GM18907 (cell line): ENCODE measurements around the gene LCN1.
"Not testable (repeated sequence)": the region's sequence is repeated elsewhere in the genome, so short reads cannot be mapped to it uniquely, and the experiment has no call there.

Experiments used
- ATAC-seq: cut with Tn5 transposase; IDR thresholded peaks from one replicate; pipeline ENCODE4 v1.9.1; 2021; ENCODE audit warnings: mild to moderate bottlenecking, moderate library complexity; ENCODE audit not compliant: unreplicated experiment

Gene LCN1

DNA sequence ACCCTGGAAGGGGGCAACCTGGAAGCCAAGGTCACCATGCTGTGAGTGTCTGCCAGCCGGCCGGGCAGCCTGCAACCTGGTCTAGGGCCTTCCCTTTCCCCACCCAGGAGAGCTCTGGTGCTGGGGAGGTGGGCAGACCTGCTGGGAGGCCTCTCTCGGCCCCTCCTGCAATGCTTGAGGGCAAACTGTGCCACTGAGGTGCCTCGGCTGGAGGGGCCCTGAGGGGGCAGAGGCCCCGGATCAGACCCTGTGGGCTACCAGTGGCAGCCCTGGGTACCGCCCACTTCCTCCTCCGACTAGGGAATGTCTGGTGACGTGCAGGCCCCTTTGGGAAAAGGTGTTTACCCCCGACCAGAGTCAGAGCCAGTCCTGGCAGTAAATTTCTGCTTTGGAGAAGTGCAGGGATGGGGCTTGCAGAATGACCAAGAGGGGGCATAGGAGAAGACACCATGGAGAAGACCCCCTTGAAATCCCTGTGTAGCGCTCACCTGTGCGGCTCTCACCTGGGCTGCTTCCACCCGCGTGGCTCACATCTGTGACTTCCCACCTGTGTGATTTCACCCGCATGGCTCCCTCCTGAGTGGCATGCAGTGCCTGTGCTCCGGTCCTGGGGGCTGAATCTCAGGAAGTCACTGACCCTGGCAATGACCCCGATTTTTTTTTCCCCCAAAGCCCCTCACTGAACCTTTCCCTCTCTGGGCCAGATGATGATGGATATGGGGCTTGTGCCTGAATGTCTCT, 1.1 kb downstream of the LCN1 start:
- no peak for ATAC-seq

DNA sequence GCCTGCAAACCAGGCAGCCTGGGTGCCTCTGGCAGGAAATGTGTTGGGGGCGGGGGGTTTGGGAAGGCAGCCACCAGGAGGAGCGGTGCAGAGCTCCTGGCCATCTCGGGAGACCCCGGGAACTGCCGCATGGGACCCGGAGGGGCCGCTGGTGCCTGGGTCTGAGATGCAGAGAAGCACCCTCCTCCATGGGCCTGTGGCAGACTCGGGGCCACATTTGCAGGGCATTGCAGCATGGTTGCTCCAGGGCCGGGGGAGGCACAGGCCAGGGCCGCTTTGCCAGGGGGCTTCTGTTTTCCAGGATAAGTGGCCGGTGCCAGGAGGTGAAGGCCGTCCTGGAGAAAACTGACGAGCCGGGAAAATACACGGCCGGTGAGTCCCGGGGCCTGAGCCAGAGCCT, 1.7 kb downstream of the LCN1 start:
- no peak for ATAC-seq

DNA sequence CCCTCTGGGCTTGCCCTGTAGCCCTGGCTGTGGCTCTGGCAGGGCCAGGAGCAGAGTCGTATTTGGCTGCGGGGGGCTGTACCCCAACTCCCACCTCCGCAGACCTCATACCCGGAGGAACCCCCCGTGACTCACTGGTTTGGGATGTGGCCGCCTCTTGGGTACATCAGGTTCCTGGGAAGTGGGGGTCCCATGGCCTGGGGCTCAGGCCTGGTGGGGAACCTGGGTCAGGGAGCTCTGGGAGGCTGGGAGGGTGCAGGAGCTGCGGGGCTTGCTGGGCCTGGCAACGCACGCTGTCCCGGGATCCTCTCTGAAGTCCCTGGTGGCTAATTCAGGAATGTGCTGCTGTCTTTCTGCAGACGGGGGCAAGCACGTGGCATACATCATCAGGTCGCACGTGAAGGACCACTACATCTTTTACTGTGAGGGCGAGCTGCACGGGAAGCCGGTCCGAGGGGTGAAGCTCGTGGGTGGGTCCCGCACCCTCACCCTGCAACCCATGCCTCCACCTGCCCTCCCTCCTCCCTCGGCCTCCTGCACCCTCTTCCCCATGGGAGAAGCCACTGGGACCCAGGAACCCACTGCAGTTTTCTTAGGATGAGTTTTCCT, 2.4 kb downstream of the LCN1 start:
- no peak for ATAC-seq

DNA sequence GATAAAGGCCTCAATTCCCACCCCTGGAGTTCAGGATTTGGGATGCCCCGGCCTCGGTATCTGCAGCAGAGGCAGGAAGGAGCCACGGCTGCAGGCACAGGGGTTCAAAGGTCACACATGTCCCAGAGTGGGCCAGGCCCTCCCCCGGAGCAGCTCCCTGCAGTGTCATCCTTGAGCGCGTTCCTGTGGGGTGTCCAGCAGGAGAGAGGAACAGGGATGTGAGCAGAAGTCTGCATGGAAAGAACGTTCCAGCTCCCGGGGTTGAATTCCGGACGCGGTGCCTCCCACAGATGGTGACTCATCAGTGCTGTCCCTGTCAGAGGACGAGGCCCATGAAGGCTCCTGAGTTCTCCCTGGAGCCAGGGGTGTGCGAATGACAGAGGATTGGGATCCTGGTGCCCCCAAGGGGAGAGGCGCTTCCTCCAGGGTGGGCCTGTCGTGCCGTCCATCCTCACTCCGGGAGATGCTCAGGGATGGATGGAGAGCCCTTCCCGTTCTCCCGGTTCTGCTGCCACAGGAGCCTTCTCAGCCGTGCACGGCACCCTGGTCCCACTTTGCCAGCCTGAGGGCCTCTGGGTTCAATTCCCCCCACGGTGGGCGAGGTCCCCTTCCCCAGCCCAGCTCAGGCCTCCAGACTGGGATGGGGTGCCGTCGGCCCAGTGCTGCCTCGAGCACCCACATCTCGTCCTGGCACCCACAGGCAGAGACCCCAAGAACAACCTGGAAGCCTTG, 3.1 kb downstream of the LCN1 start:
- no peak for ATAC-seq

DNA sequence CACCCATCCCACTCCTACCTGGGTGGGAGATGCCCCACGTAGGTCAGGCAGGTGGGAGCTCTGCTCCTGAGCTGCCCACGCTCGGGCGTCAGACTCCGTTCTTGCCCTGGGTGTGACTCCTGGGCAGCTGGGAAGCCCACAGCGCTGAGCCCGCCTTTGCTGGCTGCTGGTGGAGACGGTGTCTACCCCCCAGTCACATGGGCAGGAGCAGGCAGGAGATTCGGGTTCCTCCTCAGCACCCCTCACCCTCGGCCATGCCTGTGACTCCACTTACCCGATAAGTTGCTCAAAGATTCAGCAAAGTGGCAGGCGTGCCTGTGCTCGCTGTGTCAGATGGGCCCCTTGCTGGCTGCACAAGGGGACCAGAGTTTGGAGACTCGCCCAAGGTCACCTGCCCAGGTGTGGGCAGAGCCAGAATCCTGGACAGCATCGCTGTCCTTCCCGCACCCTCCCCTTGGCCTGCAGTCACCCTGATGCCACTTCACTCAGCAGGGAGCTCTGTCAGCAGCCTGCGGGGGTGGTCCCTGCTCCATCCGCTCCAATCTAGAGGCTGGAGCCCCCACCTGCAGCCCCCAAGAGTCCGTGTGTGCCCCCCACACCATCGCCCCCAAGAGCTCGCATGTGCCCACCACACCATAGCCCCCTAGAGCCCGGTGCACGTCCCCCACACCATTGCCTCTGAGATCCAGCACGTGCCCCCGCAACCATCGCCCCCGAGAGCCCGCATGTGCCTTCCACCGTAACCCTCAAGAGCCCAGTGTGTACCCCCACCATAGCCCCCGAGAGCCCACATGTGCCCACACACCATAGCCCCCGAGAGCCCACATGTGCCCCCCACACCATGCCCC, 4.2 kb downstream of the LCN1 start:
- ATAC-seq, result no peak

DNA sequence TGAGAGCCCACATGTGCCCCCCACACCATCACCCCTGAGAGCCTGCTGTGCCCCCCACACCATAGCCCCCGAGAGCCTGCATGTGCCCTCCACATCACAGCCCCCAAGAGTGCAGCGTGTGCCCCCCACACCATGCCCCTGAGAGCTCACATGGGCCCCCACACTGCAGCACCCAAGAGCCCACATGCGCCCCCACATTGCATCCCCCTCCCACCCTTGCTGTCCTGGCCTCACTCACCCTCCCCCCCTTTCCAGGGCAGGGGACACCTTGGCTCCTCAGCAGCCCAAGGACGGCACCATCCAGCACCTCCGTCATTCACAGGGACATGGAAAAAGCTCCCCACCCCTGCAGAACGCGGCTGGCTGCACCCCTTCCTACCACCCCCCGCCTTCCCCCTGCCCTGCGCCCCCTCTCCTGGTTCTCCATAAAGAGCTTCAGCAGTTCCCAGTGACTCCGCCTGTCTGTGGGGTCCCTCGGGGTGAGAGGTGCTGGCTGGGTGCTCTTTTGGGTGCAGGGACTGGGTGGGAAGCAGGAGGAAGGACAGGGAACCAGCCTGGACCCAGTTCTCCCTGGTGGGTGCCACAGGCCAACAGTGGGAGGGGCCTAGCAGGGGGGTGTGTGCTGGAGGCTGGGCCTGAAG, 5.0 kb downstream of the LCN1 start:
- ATAC-seq, result no peak

DNA sequence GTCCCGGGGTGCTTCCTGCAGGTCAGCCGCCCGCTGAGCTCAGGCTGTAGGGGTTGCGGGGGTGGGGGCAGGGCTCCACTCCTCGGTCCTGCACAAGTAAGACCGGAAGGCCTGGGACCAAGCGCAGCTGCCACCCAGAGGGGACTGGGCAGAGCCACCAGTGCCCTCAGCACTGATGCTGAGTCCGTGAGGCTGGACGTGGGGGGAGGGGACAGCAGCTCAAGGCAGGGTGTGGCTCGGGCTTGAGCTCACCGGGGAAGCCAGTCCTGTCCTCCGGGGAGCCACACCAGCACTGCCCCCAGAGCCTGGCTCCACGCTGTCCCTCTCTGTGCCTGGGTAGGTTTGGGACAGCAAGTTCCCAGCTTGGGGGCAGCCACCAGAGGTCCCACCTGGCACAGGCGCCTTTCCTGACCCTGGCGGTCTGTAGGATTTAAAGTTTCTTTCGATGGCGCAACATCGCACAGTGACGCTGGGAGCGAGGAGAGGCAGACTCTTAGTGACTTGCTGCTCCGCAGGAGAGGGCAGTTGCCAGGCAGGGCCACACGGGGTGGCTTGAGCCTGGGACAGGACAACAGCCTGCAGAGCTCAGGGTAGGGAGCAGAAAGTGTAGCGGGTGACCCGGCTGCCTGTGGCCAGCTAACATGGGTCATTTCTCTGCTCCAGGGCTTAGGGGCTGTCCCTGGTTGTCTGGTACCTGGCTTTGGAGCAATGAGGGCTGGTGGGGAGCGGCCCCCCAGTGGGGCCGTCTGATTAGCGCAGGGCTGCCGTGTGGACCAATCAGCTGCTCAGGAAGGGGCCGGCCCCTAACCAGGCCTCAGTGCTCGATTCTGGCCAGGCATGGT, 5.7 kb downstream of the LCN1 start:
- ATAC-seq, result no peak

DNA sequence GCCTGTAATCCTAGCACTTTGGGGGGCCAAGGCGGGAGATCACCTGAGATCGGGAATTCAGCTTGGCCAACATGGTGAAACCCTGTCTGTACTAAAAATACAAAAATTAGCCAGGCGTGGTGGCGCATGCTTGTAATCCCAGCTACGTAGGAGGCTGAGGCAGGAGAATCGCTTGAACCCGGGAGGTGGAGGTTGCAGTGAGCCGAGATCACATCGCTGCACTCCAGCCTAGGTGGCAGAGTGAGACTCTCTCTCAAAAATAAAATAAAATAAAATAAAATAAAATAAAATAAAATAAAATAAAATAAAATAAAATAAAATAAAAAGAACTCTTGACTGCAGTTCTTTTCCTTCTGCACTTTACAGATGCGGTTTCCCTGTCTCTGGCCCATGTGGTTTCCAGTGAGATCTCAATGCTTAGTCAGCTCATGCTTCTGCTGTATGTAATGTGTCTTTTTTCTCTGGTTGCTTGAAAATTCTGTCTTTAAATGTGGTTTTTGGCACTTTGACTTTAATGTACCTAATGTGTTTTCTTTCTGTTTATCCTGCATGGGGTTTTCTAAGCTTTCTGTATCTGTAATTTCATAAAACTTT, 7.7 kb downstream of the LCN1 start:
- ATAC-seq, result not testable (repeated sequence)

DNA sequence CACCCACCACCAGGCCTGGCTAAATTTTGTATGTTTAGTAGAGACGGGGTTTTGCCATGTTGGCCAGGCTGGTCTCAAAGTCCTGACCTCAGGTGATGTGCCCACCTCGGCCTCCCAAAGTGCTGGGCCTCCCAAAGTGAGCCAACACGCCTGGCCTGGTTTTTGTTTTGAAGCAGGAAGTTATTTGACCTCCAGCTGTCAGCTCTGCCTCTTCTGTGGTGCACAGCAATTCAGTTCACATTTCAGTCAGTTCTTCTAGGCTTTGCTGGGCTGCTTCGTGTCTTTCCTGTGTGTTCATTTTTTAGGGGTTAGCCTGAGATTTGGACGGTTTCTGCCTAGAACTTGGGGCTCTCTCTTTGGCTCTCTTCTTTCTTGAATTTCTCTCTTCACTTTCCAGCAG, 8.9 kb downstream of the LCN1 start:
- no peak for ATAC-seq

DNA sequence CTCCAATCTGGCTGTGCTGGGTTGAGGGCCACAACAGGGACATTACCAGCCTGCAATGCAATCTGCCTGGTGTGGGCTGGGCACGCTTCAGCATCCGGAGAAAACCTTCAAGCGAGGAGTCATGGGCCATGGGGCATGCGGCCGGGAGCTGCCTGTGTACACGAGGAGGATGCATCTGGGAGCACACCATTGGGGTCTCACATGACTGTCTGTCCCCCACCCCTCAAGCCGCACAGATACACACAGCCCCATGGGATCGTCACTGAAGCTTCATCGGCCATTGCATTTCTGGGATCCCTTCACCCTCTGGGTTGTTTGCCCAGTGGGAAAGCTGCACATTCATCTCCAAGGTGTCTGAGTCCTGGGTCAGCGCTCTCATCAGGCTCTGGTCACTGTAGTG, 9.9 kb downstream of the LCN1 start:
- no peak for ATAC-seq

DNA sequence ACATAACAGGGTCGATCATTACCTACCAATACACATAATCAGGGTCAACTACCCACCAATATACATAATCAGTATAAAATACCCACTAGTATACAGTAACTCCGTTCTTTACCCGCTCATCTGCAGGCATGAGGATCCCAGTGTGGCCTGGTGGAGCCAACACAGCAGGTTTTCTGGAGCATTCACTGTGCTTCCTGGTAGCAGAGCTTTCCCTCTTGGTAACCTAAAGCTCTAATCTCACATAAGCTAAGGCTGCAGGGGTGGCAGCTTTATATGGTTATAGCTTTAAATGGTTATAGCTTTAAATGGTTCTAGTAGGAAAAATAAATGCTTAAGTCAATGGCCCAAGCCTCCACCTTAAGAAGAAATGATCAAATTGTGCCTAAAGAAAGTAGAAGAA, 11.9 kb downstream of the LCN1 start:
- ATAC-seq, result no peak

DNA sequence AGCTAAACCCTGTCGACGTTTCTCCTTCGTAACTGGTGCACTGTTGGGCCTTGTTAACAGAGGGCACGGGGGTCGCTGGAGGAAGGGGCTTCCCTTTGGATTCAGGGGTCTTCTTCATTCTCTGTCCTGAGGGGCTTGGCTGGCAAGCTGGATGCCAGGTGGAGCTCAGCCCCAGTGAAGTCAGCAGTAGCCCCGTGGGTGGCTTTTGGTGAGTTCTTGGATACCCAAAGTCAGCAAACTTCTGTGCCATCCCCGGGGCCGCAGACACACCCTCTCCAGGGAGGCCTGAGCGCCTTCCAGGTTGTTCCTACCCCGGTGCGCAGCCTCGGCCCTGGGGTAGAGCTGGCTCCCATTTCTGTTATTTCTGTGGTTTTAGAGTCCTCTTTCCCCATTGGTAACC, 12.4 kb downstream of the LCN1 start:
- ATAC-seq, result no peak

DNA sequence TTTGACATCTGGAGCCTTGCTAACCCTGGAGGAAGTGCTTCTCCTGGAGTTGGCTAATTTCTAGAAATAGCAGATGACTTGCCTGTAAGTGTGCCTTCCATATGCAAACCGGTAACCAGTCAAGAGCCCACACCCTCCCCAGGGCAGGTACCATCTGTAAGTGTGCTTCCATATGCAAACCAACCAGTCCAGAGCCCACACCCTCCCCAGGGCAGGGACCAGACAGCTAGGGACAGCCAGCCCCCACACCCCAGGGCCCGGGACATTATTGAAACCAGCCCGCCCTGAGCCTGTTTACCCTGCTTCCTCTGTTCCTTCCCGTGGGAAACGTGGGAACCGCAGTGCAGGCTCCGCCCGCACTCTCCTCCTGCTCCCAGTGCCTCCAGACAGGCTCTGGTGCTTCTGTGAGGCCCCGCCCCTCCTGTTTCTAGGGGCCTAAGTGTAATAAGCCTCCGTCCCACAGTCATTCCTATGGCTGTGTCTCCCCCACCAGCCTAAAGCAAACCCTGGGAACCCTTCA, 13.0 kb downstream of the LCN1 start:
- ATAC-seq, result not testable (repeated sequence)

DNA sequence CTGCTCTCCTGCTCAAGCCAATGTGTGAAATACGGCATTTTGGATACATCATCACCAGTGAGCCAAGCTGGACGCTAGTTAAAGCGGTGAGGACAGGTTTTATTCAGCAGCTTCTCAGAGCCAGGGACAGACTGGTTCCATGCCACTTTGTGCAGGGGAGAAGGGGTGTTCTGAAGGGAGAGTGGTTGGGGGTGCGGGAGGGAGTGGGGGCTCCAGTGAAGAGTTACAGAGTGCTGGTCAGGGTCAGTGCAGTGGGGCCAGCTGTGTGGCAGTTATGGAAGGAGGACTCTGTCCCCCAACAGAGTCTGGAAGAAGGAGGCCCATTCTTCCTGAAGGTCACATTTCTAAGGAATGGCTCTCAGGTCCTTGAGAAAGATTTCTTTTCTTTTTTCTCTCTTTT, 13.6 kb downstream of the LCN1 start:
- not testable (repeated sequence) for ATAC-seq

DNA sequence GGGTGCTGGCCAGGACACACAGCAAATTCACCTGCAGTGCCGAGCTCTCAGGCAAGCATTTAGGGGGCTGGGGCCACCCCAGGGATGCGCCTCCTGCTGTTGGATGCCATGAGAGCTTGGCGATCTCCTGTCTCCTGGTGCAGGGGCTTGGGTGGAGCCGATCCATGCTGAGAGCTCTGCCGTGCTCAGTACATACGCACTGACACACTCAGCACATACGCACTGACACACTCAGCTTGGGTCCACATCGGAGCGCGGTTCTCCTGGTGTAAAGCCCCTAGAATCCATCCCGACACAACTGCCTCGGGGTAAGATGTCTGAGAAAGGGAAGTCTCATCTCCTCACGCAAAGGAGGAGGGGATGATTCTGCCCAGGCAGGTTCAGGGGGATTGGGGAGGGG, 14.4 kb downstream of the LCN1 start:
- not testable (repeated sequence) for ATAC-seq

DNA sequence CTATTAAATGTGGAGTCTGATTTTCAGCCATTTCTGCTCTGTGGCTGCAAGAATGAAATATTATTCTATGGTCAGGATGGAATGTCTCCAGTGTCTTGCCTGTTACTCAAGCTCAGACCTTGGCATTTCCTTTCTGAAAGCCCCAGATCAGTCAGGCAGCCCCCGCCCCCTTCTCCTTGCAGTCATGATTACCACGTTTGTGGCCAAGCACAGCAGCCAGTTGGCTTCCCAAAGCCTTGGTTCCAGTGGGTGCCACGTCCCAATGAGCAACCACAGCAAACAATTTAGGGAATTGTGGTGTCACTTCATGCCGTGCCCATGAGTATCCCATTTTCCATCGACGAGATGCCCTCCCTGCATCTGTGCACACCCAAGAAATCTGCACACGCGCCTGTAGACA, 15.0 kb downstream of the LCN1 start:
- ATAC-seq, result no peak

DNA sequence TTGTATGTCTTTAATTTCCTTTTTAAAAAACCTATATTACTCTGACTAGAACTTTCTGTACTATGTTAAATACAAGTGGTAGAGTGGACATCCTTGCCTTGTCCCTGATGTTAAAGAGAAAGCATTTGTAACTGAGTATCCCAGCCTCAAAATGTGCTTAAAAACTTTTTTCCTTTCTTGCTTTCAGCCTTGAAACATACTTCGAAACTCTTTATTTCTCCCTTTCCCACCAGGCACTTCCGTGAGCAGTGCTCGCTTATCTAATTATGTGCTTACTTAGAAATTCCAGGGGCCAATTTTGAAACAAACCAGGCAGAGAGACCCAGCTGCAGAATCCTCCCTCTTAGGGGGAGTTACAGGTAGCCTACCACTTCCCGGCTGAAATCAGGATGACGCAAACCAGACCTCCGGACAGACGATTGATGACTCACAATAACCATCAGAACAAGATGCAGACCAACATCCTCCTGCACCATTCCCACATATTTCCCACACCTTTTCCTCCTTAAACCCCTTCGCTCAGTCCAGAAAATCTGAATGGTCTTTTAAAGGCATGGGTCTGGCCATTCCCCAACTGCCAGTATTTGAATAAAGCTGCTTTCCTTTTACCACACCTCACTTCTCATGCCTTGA, 22.1 kb downstream of the LCN1 start:
- not testable (repeated sequence) for ATAC-seq

DNA sequence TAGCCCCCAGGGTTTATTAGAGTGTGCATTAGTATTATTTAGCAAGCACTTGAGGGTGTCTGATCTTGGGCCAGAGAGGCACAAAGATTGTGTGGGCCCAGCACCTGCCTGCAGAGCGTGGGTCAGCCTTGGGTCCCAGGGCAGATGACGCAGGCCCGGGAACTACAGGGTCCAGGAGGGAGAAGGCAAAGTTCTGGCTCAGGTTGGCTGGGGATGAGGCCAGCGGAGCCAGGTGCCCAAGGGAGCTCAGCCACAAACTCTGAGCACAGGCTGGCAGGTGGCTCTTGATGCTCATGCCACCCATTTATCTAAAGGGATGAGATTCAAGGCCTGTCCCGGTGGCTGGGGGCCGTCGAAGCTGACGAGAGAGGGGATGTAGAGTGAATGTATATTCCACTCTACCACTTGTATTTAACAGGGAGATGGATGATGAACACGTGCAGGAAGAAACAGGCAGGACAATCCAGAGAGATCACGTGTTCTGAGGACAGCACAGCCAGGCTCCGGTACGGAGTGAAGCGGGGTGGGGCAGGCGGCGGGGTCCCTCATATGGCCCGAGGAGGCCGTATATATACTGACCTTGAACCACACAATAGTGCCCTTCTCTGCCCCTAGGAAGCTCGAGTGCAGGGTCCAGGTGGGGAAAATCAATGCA, 23.9 kb downstream of the LCN1 start:
- no peak for ATAC-seq
